Peyer's patch (tissue), 4 donors: ENCODE results near the gene AP1S1. TPM values are rescaled to one million over a fixed set of nuclear protein-coding genes. Genes with fewer than 3 reads are reported as not detected.

ENCODE experiments used
- DNase-seq, 3 donors: peaks; one replicate each; pipeline ENCODE4 v3.0.0-alpha.2; 2017 to 2019
- H3K27ac ChIP-seq, 4 donors: fragments of 200-600 bp; sonication (generic); one replicate each; pipeline ENCODE4 v1.5.1; 2016 to 2019
- H3K27me3 ChIP-seq, 2 donors: fragments of 200-600 bp; sonication (generic); one replicate each; pipeline ENCODE4 v1.5.1; 2019
- H3K36me3 ChIP-seq, 3 donors: fragments of 200-600 bp; sonication (generic); one replicate each; pipeline ENCODE4 v1.5.1; 2016 to 2019
- H3K4me1 ChIP-seq, 4 donors: fragments of 200-600 bp; sonication (generic); one replicate each; pipeline ENCODE4 v1.5.1; 2016 to 2019
- H3K4me3 ChIP-seq, 4 donors: fragments of 200-600 bp; sonication (generic); 1 replicate in 3 of 4; 2 replicates in 1 of 4; pipeline ENCODE4 v1.5.1; 2016 to 2019; ENCODE audit warnings: mild to moderate bottlenecking in 1 of 4
- H3K9me3 ChIP-seq, 4 donors: fragments of 200-600 bp; sonication (generic); one replicate each; pipeline ENCODE4 v1.5.1; 2016 to 2019; ENCODE audit warnings: mild to moderate bottlenecking in 1 of 4
- POLR2A ChIP-seq, 2 donors: fragments of 450-650 bp; IDR thresholded peaks; one replicate each; pipeline ENCODE4 v1.5.1; 2017; ENCODE audit warnings: antibody characterized with exemption in 2 of 2, mild to moderate bottlenecking in 2 of 2, moderate library complexity in 2 of 2
- total RNA-seq, 4 donors: library from RNA; depleted of rRNA; stranded (reverse); fragments of >200 nt; gene quantifications; one replicate each; pipeline ENCODE4 v1.1.0, GENCODE V29; 2016
- TF ChIP-seq, protein P1 (sequence below), 6 experiments: fragments of 450-650 bp in 4 of 6; fragments of 200-600 bp in 2 of 6; sonication (generic) in 1 of 6; IDR thresholded peaks; one replicate each; pipeline ENCODE4 v1.5.1; 2017 to 2019; ENCODE audit warnings: antibody characterized with exemption in 6 of 6, mild to moderate bottlenecking in 3 of 6, moderate library complexity in 1 of 6

Gene AP1S1
- total RNA-seq, 4 donors from 2014 or later: 53.6 to 136 (median 95.7) TPM

DNA sequence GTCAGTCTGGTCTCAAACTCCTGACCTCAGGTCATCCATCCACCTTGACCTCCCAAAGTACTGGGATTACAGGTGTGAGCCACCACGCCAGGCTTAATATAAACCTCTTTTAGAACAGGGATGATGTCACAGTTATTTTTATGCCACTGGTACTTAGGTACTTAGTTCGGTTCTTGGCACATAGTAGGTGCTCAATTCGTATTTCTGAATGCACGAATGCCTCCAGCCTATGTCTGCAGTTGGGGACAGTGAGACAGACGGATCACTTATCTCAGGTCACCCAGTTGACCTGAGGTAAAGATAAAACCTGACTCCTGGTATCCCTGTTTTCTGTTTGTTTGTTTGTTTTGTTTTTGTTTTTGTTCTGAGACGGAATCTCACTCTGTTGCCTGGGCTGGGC lies 31.9 kb downstream of the AP1S1 start:
- Histone ChIP-seq H3K9me3 (no peaks in the 10 kb centered on the region), H3K4me1 (peaks cover 0 to 13% (median 0%) of the 10 kb centered on the region in 4 donors), H3K27me3 (no peaks in the 10 kb centered on the region), H3K36me3 (no peaks in the 10 kb centered on the region), H3K27ac (no peak overlapping the region), H3K4me3 (no peak overlapping the region)
- TF ChIP-seq, protein P1, sequence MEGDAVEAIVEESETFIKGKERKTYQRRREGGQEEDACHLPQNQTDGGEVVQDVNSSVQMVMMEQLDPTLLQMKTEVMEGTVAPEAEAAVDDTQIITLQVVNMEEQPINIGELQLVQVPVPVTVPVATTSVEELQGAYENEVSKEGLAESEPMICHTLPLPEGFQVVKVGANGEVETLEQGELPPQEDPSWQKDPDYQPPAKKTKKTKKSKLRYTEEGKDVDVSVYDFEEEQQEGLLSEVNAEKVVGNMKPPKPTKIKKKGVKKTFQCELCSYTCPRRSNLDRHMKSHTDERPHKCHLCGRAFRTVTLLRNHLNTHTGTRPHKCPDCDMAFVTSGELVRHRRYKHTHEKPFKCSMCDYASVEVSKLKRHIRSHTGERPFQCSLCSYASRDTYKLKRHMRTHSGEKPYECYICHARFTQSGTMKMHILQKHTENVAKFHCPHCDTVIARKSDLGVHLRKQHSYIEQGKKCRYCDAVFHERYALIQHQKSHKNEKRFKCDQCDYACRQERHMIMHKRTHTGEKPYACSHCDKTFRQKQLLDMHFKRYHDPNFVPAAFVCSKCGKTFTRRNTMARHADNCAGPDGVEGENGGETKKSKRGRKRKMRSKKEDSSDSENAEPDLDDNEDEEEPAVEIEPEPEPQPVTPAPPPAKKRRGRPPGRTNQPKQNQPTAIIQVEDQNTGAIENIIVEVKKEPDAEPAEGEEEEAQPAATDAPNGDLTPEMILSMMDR (IDR thresholded peaks at IDR 0.05): no peak
- no peak for TF ChIP-seq POLR2A (IDR thresholded peaks at IDR 0.05)
- no peak for DNase-seq

GRCh38 chr7:101186844-101187428 lies 32.7 kb downstream of the AP1S1 start:
- no peak for DNase-seq
- no peak for TF ChIP-seq POLR2A (IDR thresholded peaks at IDR 0.05)
- TF ChIP-seq, protein P1 (IDR thresholded peaks at IDR 0.05): no peak
- Histone ChIP-seq H3K4me3 (no peak overlapping the region), H3K27me3 (no peaks in the 10 kb centered on the region), H3K27ac (no peak overlapping the region), H3K9me3 (no peaks in the 10 kb centered on the region), H3K36me3 (no peaks in the 10 kb centered on the region), H3K4me1 (peaks cover 0 to 13% (median under 1%) of the 10 kb centered on the region in 4 donors)

GRCh38 chr7:101189109-101189508 lies 34.8 kb downstream of the AP1S1 start:
- Histone ChIP-seq H3K36me3 (no peaks in the 10 kb centered on the region), H3K9me3 (no peaks in the 10 kb centered on the region), H3K27me3 (no peaks in the 10 kb centered on the region), H3K4me3 (no peak overlapping the region), H3K27ac (no peak overlapping the region), H3K4me1 (peaks cover 0 to 13% (median 2%) of the 10 kb centered on the region in 4 donors)
- no peak for DNase-seq
- TF ChIP-seq, protein P1 (IDR thresholded peaks at IDR 0.05): no peak
- TF ChIP-seq POLR2A (IDR thresholded peaks at IDR 0.05): no peak

GRCh38 chr7:101195884-101196283 lies 41.6 kb downstream of the AP1S1 start:
- H3K9me3 ChIP-seq: no peaks in the 10 kb centered on the region
- no peak for DNase-seq
- H3K36me3 ChIP-seq: peaks cover 0 to 6% (median 0%) of the 10 kb centered on the region in 3 donors
- H3K4me1 ChIP-seq: peaks cover 0 to 4% (median 0%) of the 10 kb centered on the region in 4 donors
- H3K4me3 ChIP-seq: no peak overlapping the region
- TF ChIP-seq POLR2A (IDR thresholded peaks at IDR 0.05): no peak
- TF ChIP-seq, protein P1 (IDR thresholded peaks at IDR 0.05): no peak
- H3K27me3 ChIP-seq: no peaks in the 10 kb centered on the region
- H3K27ac ChIP-seq: no peak overlapping the region

DNA sequence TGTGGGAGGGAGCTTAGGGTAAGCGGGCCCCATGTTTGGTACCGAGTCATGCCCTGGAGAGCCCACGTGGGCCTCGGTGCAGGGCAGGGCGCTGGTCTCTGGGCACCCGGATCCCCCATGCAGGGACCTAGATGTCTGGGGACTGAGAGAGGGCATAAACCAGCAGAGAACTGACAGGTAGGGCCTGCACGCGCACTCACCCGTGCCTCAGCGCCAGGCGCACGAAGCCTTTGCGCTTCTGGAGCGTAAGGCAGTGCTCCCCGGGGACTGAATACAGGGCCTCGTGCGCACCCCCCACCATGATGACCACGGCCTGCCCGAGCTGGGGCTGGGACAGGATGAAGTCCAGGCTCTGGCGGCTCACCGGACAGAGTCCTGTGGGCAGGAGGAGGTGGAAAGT lies 43.7 kb downstream of the AP1S1 start:
- Histone ChIP-seq H3K9me3 (no peaks in the 10 kb centered on the region), H3K4me1 (peaks cover 0 to 11% (median 4%) of the 10 kb centered on the region in 4 donors), H3K27ac (no peak overlapping the region), H3K4me3 (no peak overlapping the region), H3K27me3 (no peaks in the 10 kb centered on the region), H3K36me3 (peaks cover 0 to 6% (median 0%) of the 10 kb centered on the region in 3 donors)
- no peak for DNase-seq
- no peak for TF ChIP-seq POLR2A (IDR thresholded peaks at IDR 0.05)
- TF ChIP-seq, protein P1 (IDR thresholded peaks at IDR 0.05): no peak
